NCI-H1930 (cell line): Measurements from ENCODE around the gene GLIS1.
A peak's percentile ranks its signal among the peaks of the same experiment; 100 is the strongest.

Experiments used
- DNase-seq, 2 experiments: peaks; one replicate each; lab custom pipeline; 2025; lab: John Stamatoyannopoulos, UW

Gene GLIS1

GRCh38 chr1:53485478-53486394 lies 253.2 kb downstream of the GLIS1 start:
- peak; percentile 50 to 67 for DNase-seq

GRCh38 chr1:53484705-53485477 lies 254.1 kb downstream of the GLIS1 start:
- no peak for DNase-seq

GRCh38 chr1:53483656-53484055 lies 255.3 kb downstream of the GLIS1 start:
- DNase-seq, result no peak

GRCh38 chr1:53483170-53483569 lies 255.8 kb downstream of the GLIS1 start:
- DNase-seq, result no peak

- DNase-seq, result no peak
These were observed 256.4 kb downstream of the GLIS1 start for GRCh38 chr1:53482441-53483153.

- DNase-seq, result no peak
These were observed 257.5 kb downstream of the GLIS1 start for GRCh38 chr1:53481456-53481855.

- no peak for DNase-seq
These were observed 258.3 kb downstream of the GLIS1 start for GRCh38 chr1:53480678-53481077.

- no peak for DNase-seq
These were observed 260.5 kb downstream of the GLIS1 start for GRCh38 chr1:53478502-53478818.

- DNase-seq, result no peak
These were observed 261.1 kb downstream of the GLIS1 start for GRCh38 chr1:53477651-53478501.

- no peak for DNase-seq
These were observed 262.4 kb downstream of the GLIS1 start for GRCh38 chr1:53476579-53476978.

GRCh38 chr1:53475664-53476063 lies 263.3 kb downstream of the GLIS1 start:
- no peak for DNase-seq

GRCh38 chr1:53473463-53473862 lies 265.5 kb downstream of the GLIS1 start:
- DNase-seq, result no peak

- DNase-seq, result no peak
These were observed 268.0 kb downstream of the GLIS1 start for GRCh38 chr1:53471000-53471399.

GRCh38 chr1:53470584-53470983 lies 268.4 kb downstream of the GLIS1 start:
- DNase-seq, result no peak

GRCh38 chr1:53470155-53470554 lies 268.8 kb downstream of the GLIS1 start:
- DNase-seq, result no peak

GRCh38 chr1:53469373-53469772 lies 269.6 kb downstream of the GLIS1 start:
- DNase-seq, result no peak

GRCh38 chr1:53468374-53468773 lies 270.6 kb downstream of the GLIS1 start:
- DNase-seq, result no peak

- no peak for DNase-seq
These were observed 271.6 kb downstream of the GLIS1 start for GRCh38 chr1:53467391-53467790.

GRCh38 chr1:53465023-53465957 lies 273.7 kb downstream of the GLIS1 start:
- DNase-seq, result no peak
